HEK293 (cell line): Measurements from ENCODE around the gene TNC.

Source experiments
- CTCF ChIA-PET: fragments of 350-600 bp; formaldehyde crosslinking; extraction: SDS; loops from one replicate; lab custom pipeline; 2021; ENCODE audit warnings: antibody characterized with exemption; lab: Yijun Ruan, JAX
- POLR2A ChIA-PET: fragments of 300-600 bp; formaldehyde crosslinking; extraction: SDS; loops from one replicate; lab custom pipeline; 2020; ENCODE audit warnings: antibody characterized with exemption, inconsistent platforms; lab: Yijun Ruan, JAX
- H3K27ac ChIP-seq: fragments of 200-500 bp; sonication (Bioruptor generic); 2 replicates; pipeline ENCODE4 v1.5.1; 2014; ENCODE audit warnings: low read depth, low read length, control low read depth, inconsistent platforms; ENCODE audit errors: extremely low read depth
- H3K36me3 ChIP-seq, 2 experiments: fragments of 200-500 bp in 1 of 2; sonication (Bioruptor generic) in 1 of 2; 1 replicate in 1 of 2; 2 replicates in 1 of 2; pipeline ENCODE4 v1.5.1; 2014 to 2017; ENCODE audit warnings: inconsistent platforms in 2 of 2, low read length in 2 of 2; ENCODE audit not compliant: control insufficient read depth in 2 of 2, insufficient read depth in 1 of 2
- H3K4me1 ChIP-seq: fragments of 200-500 bp; sonication (Bioruptor generic); 2 replicates; pipeline ENCODE4 v1.5.1; 2014; ENCODE audit warnings: mild to moderate bottlenecking, low read length, inconsistent platforms; ENCODE audit not compliant: control insufficient read depth, insufficient read depth
- H3K4me3 ChIP-seq: 2 replicates; pipeline ENCODE4 v1.5.1; 2011; ENCODE audit warnings: low read depth, mild to moderate bottlenecking, control low read depth, low read length, moderate library complexity
- H3K9me3 ChIP-seq: fragments of 200-500 bp; sonication (Bioruptor generic); 2 replicates; pipeline ENCODE4 v1.5.1; 2014; ENCODE audit warnings: low read depth, low read length, inconsistent platforms; ENCODE audit not compliant: control insufficient read depth, insufficient read depth
- GFI1B ChIP-seq: fragments of 450-650 bp; formaldehyde crosslinking; IDR thresholded peaks from 2 replicates; pipeline ENCODE4 v1.5.1; 2016; ENCODE audit warnings: missing biosample characterization, missing genetic modification characterization
- GLI2 ChIP-seq: fragments of 450-650 bp; formaldehyde crosslinking; IDR thresholded peaks from 2 replicates; pipeline ENCODE4; 2017; ENCODE audit warnings: missing biosample characterization, missing genetic modification characterization, low read depth, borderline replicate concordance
- GLI4 ChIP-seq: fragments of 450-650 bp; formaldehyde crosslinking; IDR thresholded peaks from 2 replicates; pipeline ENCODE4 v1.5.1; 2016; ENCODE audit warnings: missing biosample characterization, missing genetic modification characterization
- KLF16 ChIP-seq: fragments of 450-650 bp; formaldehyde crosslinking; IDR thresholded peaks from 2 replicates; pipeline ENCODE4 v1.5.1; 2017; ENCODE audit warnings: missing biosample characterization, missing genetic modification characterization
- MEIS1 ChIP-seq: sonication (generic); formaldehyde crosslinking; IDR thresholded peaks from 2 replicates; pipeline ENCODE4 v1.8.1; 2022; ENCODE audit warnings: missing genetic modification reagents, mild to moderate bottlenecking, borderline replicate concordance
- OSR2 ChIP-seq: fragments of 450-650 bp; formaldehyde crosslinking; IDR thresholded peaks from 2 replicates; pipeline ENCODE4 v1.5.1; 2016; ENCODE audit warnings: missing biosample characterization, missing genetic modification characterization
- PBX3 ChIP-seq: sonication (generic); formaldehyde crosslinking; IDR thresholded peaks from 2 replicates; pipeline ENCODE4 v1.8.1; 2022; ENCODE audit warnings: mild to moderate bottlenecking, moderate library complexity, missing genetic modification reagents
- RBAK ChIP-seq: fragments of 450-650 bp; formaldehyde crosslinking; IDR thresholded peaks from 2 replicates; pipeline ENCODE4 v1.5.1; 2016; ENCODE audit warnings: missing biosample characterization, missing genetic modification characterization
- SCRT2 ChIP-seq: fragments of 450-650 bp; formaldehyde crosslinking; IDR thresholded peaks from 2 replicates; pipeline ENCODE4 v1.5.1; 2016; ENCODE audit warnings: missing biosample characterization, missing genetic modification characterization
- WT1 ChIP-seq: fragments of 450-650 bp; formaldehyde crosslinking; IDR thresholded peaks from 2 replicates; pipeline ENCODE4 v1.5.1; 2016; ENCODE audit warnings: missing biosample characterization, missing genetic modification characterization
- ZBTB17 ChIP-seq: fragments of 450-650 bp; formaldehyde crosslinking; IDR thresholded peaks from 2 replicates; pipeline ENCODE4 v1.5.1; 2016; ENCODE audit warnings: missing biosample characterization, missing genetic modification characterization
- ZBTB44 ChIP-seq: fragments of 450-650 bp; IDR thresholded peaks from 2 replicates; pipeline ENCODE4 v1.5.1; 2018; ENCODE audit warnings: missing biosample characterization, mild to moderate bottlenecking, missing genetic modification characterization
- ZBTB6 ChIP-seq: fragments of 450-650 bp; formaldehyde crosslinking; IDR thresholded peaks from 2 replicates; pipeline ENCODE4 v1.5.1; 2017; ENCODE audit warnings: missing biosample characterization, missing genetic modification characterization
- ZFHX2 ChIP-seq: fragments of 450-650 bp; formaldehyde crosslinking; conservative IDR thresholded peaks from 2 replicates; pipeline ENCODE4 v1.5.1; 2016; ENCODE audit warnings: missing biosample characterization, missing genetic modification characterization
- ZNF155 ChIP-seq: fragments of 450-650 bp; formaldehyde crosslinking; IDR thresholded peaks from 2 replicates; pipeline ENCODE4 v1.5.1; 2016; ENCODE audit warnings: missing biosample characterization, missing genetic modification characterization
- ZNF157 ChIP-seq: fragments of 450-650 bp; formaldehyde crosslinking; IDR thresholded peaks from 2 replicates; pipeline ENCODE4 v1.5.1; 2016; ENCODE audit warnings: missing biosample characterization, missing genetic modification characterization
- ZNF175 ChIP-seq: fragments of 450-650 bp; formaldehyde crosslinking; IDR thresholded peaks from 2 replicates; pipeline ENCODE4 v1.5.1; 2016; ENCODE audit warnings: missing biosample characterization, missing genetic modification characterization
- ZNF302 ChIP-seq: fragments of 450-650 bp; formaldehyde crosslinking; IDR thresholded peaks from 2 replicates; pipeline ENCODE4 v1.5.1; 2016; ENCODE audit warnings: missing biosample characterization, missing genetic modification characterization, low read depth
- ZNF423 ChIP-seq: fragments of 450-650 bp; formaldehyde crosslinking; IDR thresholded peaks from 2 replicates; pipeline ENCODE4 v1.5.1; 2016; ENCODE audit warnings: missing biosample characterization, missing genetic modification characterization
- ZNF433 ChIP-seq: fragments of 450-650 bp; formaldehyde crosslinking; IDR thresholded peaks from 2 replicates; pipeline ENCODE4 v1.5.1; 2016; ENCODE audit warnings: missing biosample characterization, missing genetic modification characterization, low read depth
- ZNF501 ChIP-seq: fragments of 450-650 bp; formaldehyde crosslinking; IDR thresholded peaks from 2 replicates; pipeline ENCODE4 v1.5.1; 2016; ENCODE audit warnings: missing biosample characterization, missing genetic modification characterization
- ZNF558 ChIP-seq: fragments of 450-650 bp; formaldehyde crosslinking; IDR thresholded peaks from 2 replicates; pipeline ENCODE4 v1.5.1; 2016; ENCODE audit warnings: missing biosample characterization, missing genetic modification characterization
- ZNF600 ChIP-seq: fragments of 450-650 bp; formaldehyde crosslinking; IDR thresholded peaks from 2 replicates; pipeline ENCODE4 v1.5.1; 2016; ENCODE audit warnings: missing biosample characterization, missing genetic modification characterization
- ZNF623 ChIP-seq: fragments of 450-650 bp; formaldehyde crosslinking; IDR thresholded peaks from 2 replicates; pipeline ENCODE4 v1.5.1; 2016; ENCODE audit warnings: missing biosample characterization, missing genetic modification characterization
- ZNF626 ChIP-seq: fragments of 450-650 bp; sonication (Bioruptor Pico); formaldehyde crosslinking; IDR thresholded peaks from 2 replicates; pipeline ENCODE4 v1.5.1; 2018; ENCODE audit warnings: missing biosample characterization, missing genetic modification characterization, inconsistent platforms
- ZNF707 ChIP-seq: fragments of 450-650 bp; formaldehyde crosslinking; IDR thresholded peaks from 2 replicates; pipeline ENCODE4 v1.5.1; 2016; ENCODE audit warnings: missing biosample characterization, missing genetic modification characterization
- ZSCAN18 ChIP-seq: fragments of 450-650 bp; formaldehyde crosslinking; IDR thresholded peaks from 2 replicates; pipeline ENCODE4 v1.5.1; 2016; ENCODE audit warnings: missing biosample characterization, missing genetic modification characterization

TNC gene

GRCh38 chr9:115106001-115106400 lies 12.0 kb downstream of the TNC start:
- no peaks in the 10 kb centered on the region for H3K9me3 ChIP-seq
- no peaks in the 10 kb centered on the region for H3K36me3 ChIP-seq
- H3K27ac ChIP-seq = no peak overlapping the region
- ChIA-PET CTCF (interaction anchor here (0.6 to 1.6 kb wide), 2 partner anchors 15 to 266 kb away, joined by 3 to 6 read pairs; no protein-coding TSS in a partner anchor), POLR2A (interaction anchor here (1.1 kb wide), 1 partner anchor 12 kb away, joined by 4 read pairs; the partner anchor contains the start of gene TNC)
- no peak overlapping the region for H3K4me3 ChIP-seq
- no peak for TF ChIP-seq ZNF623 (tag by site-specific recombination)
- TF ChIP-seq ZNF175 (tag by site-specific recombination) = no peak
- TF ChIP-seq ZNF157 (tag by site-specific recombination) = no peak
- TF ChIP-seq OSR2 = no peak
- no peak for TF ChIP-seq ZBTB6 (tag by site-specific recombination)
- no peak for TF ChIP-seq ZFHX2 (tag by site-specific recombination)
- no peak for TF ChIP-seq ZNF707 (tag by site-specific recombination)
- TF ChIP-seq RBAK (tag by site-specific recombination) = no peak
- TF ChIP-seq GLI2 (tag by site-specific recombination) = no peak
- TF ChIP-seq ZNF302 (tag by site-specific recombination) = no peak
- no peak for TF ChIP-seq WT1
- TF ChIP-seq ZBTB17 (tag by site-specific recombination) = no peak
- no peak for TF ChIP-seq ZNF558 (tag by site-specific recombination)
- 0 out of 2 replicates have a peak, but pooled peaks cover 6% of the 10 kb centered on the region for H3K4me1 ChIP-seq

- Histone ChIP-seq H3K36me3 (no peaks in the 10 kb centered on the region), H3K9me3 (no peaks in the 10 kb centered on the region), H3K4me1 (0 out of 2 replicates have a peak, but pooled peaks cover 6% of the 10 kb centered on the region), H3K4me3 (no peak overlapping the region), H3K27ac (no peak overlapping the region)
- POLR2A ChIA-PET = no interaction called here
- TF ChIP-seq ZNF423 (tag by site-specific recombination) (no peak), ZNF433 (tag by site-specific recombination) (no peak), MEIS1 (CRISPR knock-in tag) (no peak), ZBTB44 (tag by site-specific recombination) (no peak), GLI4 (tag by site-specific recombination) (no peak), ZSCAN18 (tag by site-specific recombination) (no peak), ZNF600 (tag by site-specific recombination) (no peak), ZNF155 (tag by site-specific recombination) (no peak), PBX3 (no peak), ZNF626 (no peak), SCRT2 (tag by site-specific recombination) (no peak), ZNF501 (tag by site-specific recombination) (no peak), KLF16 (tag by site-specific recombination) (no peak), GFI1B (tag by site-specific recombination) (no peak)
- CTCF ChIA-PET = interaction anchor here (1.0 kb wide), 1 partner anchor 189 kb away, joined by 3 read pairs; no protein-coding TSS in a partner anchor
Observed at GRCh38 chr9:115104908-115105307, 13.0 kb downstream of the TNC start.
